HCT116 (cell line): ENCODE measurements around the gene NKX2-1. TPM values are rescaled to one million over a fixed set of nuclear protein-coding genes. Genes with fewer than 3 reads are reported as not detected.

Experiments
- ATAC-seq: fragments of 200-7000 bp; cut with Tn5 transposase; 2 replicates; pipeline ENCODE4 v1.9.1; 2020; ENCODE audit warnings: mild to moderate bottlenecking, moderate library complexity
- BruUV-seq: library from RNA; stranded (reverse); fragments of 400-500 nt; replicated peaks from 2 replicates; lab custom pipeline; 2021; lab: Mats Ljungman, UMichigan
- CTCF ChIA-PET: fragments of 300-600 bp; sonication (Branson Sonifier 250); formaldehyde crosslinking; loops from one replicate; lab custom pipeline; 2021; ENCODE audit warnings: antibody characterized with exemption; lab: Charles Lee
- POLR2A ChIA-PET: fragments of 300-600, 350-600 bp; sonication (Branson Sonifier 250); formaldehyde crosslinking; loops from one replicate; lab custom pipeline; 2021; ENCODE audit warnings: antibody characterized with exemption; lab: Charles Lee
- RAD21 ChIA-PET, 2 experiments: fragments of 300-600 bp; sonication (Branson Sonifier 250); formaldehyde crosslinking; loops; one replicate each; lab custom pipeline; 2023; ENCODE audit warnings: low total read pairs in 2 of 2; ENCODE audit not compliant: uncharacterized antibody in 2 of 2, unreplicated experiment in 2 of 2, low non-redundant PET in 1 of 2; lab: Charles Lee
- DNase-seq: peaks from one replicate; pipeline ENCODE4 v3.0.0-alpha.2; 2010; ENCODE audit warnings: low read depth, low spot score
- H2AFZ ChIP-seq: fragments of 200-600 bp; shearing (Covaris generic), sonication (generic); 2 replicates; pipeline ENCODE4 v1.6.1; 2017; ENCODE audit warnings: low read depth, mixed run types, mixed read lengths, antibody characterized with exemption, low read length; ENCODE audit not compliant: poor library complexity, severe bottlenecking
- H3K27ac ChIP-seq: 2 replicates; pipeline ENCODE4 v1.5.1; 2012; ENCODE audit warnings: low read depth, low read length
- H3K27me3 ChIP-seq: fragments of 200-600 bp; sonication (generic); 2 replicates; pipeline ENCODE4 v1.6.1; 2016; ENCODE audit warnings: mixed run types, low read length, mixed read lengths; ENCODE audit not compliant: insufficient read depth
- H3K36me3 ChIP-seq, 2 experiments: fragments of 200-500 bp in 1 of 2; fragments of 200-600 bp in 1 of 2; sonication (Bioruptor generic) in 1 of 2; sonication (generic) in 1 of 2; 2 replicates each; pipeline versions ENCODE4 v1.5.1 to v1.6.1; 2014 to 2016; ENCODE audit warnings: low read length in 2 of 2, inconsistent platforms in 1 of 2, mixed read lengths in 1 of 2, mixed run types in 1 of 2; ENCODE audit not compliant: insufficient read depth in 2 of 2, control insufficient read depth in 1 of 2
- H3K4me1 ChIP-seq, 2 experiments: fragments of 200-600 bp in 1 of 2; sonication (generic) in 1 of 2; 2 replicates each; pipeline versions ENCODE4 v1.5.1 to v1.6.1; 2012 to 2017; ENCODE audit warnings: low read length in 2 of 2, inconsistent platforms in 1 of 2, mild to moderate bottlenecking in 1 of 2, mixed read lengths in 1 of 2, mixed run types in 1 of 2, moderate library complexity in 1 of 2; ENCODE audit not compliant: insufficient read depth in 2 of 2, control insufficient read depth in 1 of 2
- H3K4me2 ChIP-seq: fragments of 200-600 bp; sonication (generic); 2 replicates; pipeline ENCODE4 v1.6.1; 2017; ENCODE audit warnings: mixed run types, low read length, mixed read lengths
- H3K4me3 ChIP-seq, 2 experiments: fragments of 200-600 bp in 1 of 2; sonication (generic) in 1 of 2; replicated peaks in 1 of 2; 2 replicates each; pipeline ENCODE4 v1.5.1; 2011 to 2016; ENCODE audit warnings: low read length in 2 of 2, control low read depth in 1 of 2, low read depth in 1 of 2, mild to moderate bottlenecking in 1 of 2, mixed read lengths in 1 of 2, mixed run types in 1 of 2
- H3K79me2 ChIP-seq: fragments of 200-600 bp; sonication (generic); 2 replicates; pipeline ENCODE4 v1.6.1; 2017; ENCODE audit warnings: mild to moderate bottlenecking, mixed run types, low read length, moderate library complexity, mixed read lengths; ENCODE audit not compliant: insufficient read depth
- H3K9ac ChIP-seq: fragments of 200-600 bp; sonication (generic); 2 replicates; pipeline ENCODE4 v1.6.1; 2016; ENCODE audit warnings: low read length, mixed read lengths
- H3K9me2 ChIP-seq: fragments of 200-600 bp; sonication (generic), shearing (Covaris generic); 2 replicates; pipeline ENCODE4 v1.6.1; 2017; ENCODE audit warnings: mixed run types, mild to moderate bottlenecking, moderate library complexity; ENCODE audit not compliant: insufficient read depth
- H3K9me3 ChIP-seq, 2 experiments: fragments of 200-500 bp in 1 of 2; fragments of 200-600 bp in 1 of 2; sonication (Bioruptor generic) in 1 of 2; sonication (generic) in 1 of 2; 2 replicates each; pipeline ENCODE4 v1.6.1; 2014 to 2017; ENCODE audit warnings: low read length in 2 of 2, mixed read lengths in 2 of 2, inconsistent platforms in 1 of 2, low read depth in 1 of 2, mild to moderate bottlenecking in 1 of 2, mixed run types in 1 of 2, moderate library complexity in 1 of 2; ENCODE audit not compliant: control insufficient read depth in 1 of 2, insufficient read depth in 1 of 2
- H4K20me1 ChIP-seq: fragments of 200-600 bp; sonication (generic), shearing (Covaris generic); 2 replicates; pipeline ENCODE4 v1.6.1; 2017; ENCODE audit warnings: mixed run types, mild to moderate bottlenecking, moderate library complexity; ENCODE audit not compliant: insufficient read depth
- CEBPB ChIP-seq: IDR thresholded peaks from 2 replicates; pipeline ENCODE4 v1.6.1; 2012; ENCODE audit warnings: low read depth
- ELF1 ChIP-seq: IDR thresholded peaks from 2 replicates; pipeline ENCODE4 v1.6.1; 2012; ENCODE audit warnings: low read depth, borderline replicate concordance
- EZH2 ChIP-seq: fragments of 200-600 bp; sonication (generic); IDR thresholded peaks from 2 replicates; pipeline ENCODE4 v1.6.1; 2017; ENCODE audit warnings: antibody characterized with exemption, mixed run types
- FOSL1 ChIP-seq: IDR thresholded peaks from 2 replicates; pipeline ENCODE4 v1.6.1; 2012; ENCODE audit warnings: low read depth
- POLR2A ChIP-seq: IDR thresholded peaks from 2 replicates; pipeline ENCODE4 v1.7.0; 2011; ENCODE audit warnings: borderline replicate concordance; ENCODE audit not compliant: insufficient read depth, insufficient read length; ENCODE audit errors: extremely low read depth
- POLR2AphosphoS5 ChIP-seq: IDR thresholded peaks from 2 replicates; pipeline ENCODE4 v1.6.1; 2011; ENCODE audit warnings: mild to moderate bottlenecking, low read depth, low read length, moderate library complexity
- SP1 ChIP-seq: IDR thresholded peaks from 2 replicates; pipeline ENCODE4 v1.6.1; 2012; ENCODE audit warnings: low read depth
- YY1 ChIP-seq: IDR thresholded peaks from 2 replicates; pipeline ENCODE4 v1.6.1; 2011; ENCODE audit warnings: low read length, low read depth, moderate library complexity, mild to moderate bottlenecking; ENCODE audit not compliant: insufficient replicate concordance; ENCODE audit errors: extremely low read depth
- intact Hi-C: fragments of 100-400 bp; cut with micrococcal nuclease; formaldehyde crosslinking; loops from 2 replicates; pipeline ENCODE4 v1.10.0; 2022
- total RNA-seq: library from RNA; stranded (reverse); gene quantifications from one replicate; pipeline ENCODE4 v1.2.1, GENCODE V29; 2021; ENCODE audit not compliant: unreplicated experiment
- TF ChIP-seq, protein P1 (sequence below), 3 experiments: fragments of 200-600 bp in 1 of 3; sonication (generic) in 1 of 3; IDR thresholded peaks in 2 of 3; conservative IDR thresholded peaks in 1 of 3; 2 replicates each; pipeline ENCODE4 v1.5.1; 2012 to 2017; ENCODE audit warnings: low read depth in 2 of 3, low read length in 2 of 3, antibody characterized with exemption in 1 of 3, borderline replicate concordance in 1 of 3, control low read depth in 1 of 3, mild to moderate bottlenecking in 1 of 3, mixed read lengths in 1 of 3, mixed run types in 1 of 3, moderate library complexity in 1 of 3; ENCODE audit not compliant: insufficient read depth in 1 of 3
- TF ChIP-seq, protein P2 (sequence below): IDR thresholded peaks from 2 replicates; pipeline ENCODE4 v1.6.1; 2012
- TF ChIP-seq, protein P3 (sequence below): IDR thresholded peaks from 2 replicates; pipeline ENCODE4 v1.6.1; 2011; ENCODE audit warnings: mild to moderate bottlenecking, low read length, moderate library complexity; ENCODE audit not compliant: insufficient replicate concordance; ENCODE audit errors: extremely low read depth
- TF ChIP-seq, protein P4 (sequence below): IDR thresholded peaks from 2 replicates; pipeline ENCODE4 v1.6.1; 2012
- TF ChIP-seq, protein P5 (sequence below): IDR thresholded peaks from 2 replicates; pipeline ENCODE4 v1.6.1; 2012; ENCODE audit warnings: low read depth

The NKX2-1 gene
- total RNA-seq, 1 experiment from 2014 or later = 0.84 TPM

DNA sequence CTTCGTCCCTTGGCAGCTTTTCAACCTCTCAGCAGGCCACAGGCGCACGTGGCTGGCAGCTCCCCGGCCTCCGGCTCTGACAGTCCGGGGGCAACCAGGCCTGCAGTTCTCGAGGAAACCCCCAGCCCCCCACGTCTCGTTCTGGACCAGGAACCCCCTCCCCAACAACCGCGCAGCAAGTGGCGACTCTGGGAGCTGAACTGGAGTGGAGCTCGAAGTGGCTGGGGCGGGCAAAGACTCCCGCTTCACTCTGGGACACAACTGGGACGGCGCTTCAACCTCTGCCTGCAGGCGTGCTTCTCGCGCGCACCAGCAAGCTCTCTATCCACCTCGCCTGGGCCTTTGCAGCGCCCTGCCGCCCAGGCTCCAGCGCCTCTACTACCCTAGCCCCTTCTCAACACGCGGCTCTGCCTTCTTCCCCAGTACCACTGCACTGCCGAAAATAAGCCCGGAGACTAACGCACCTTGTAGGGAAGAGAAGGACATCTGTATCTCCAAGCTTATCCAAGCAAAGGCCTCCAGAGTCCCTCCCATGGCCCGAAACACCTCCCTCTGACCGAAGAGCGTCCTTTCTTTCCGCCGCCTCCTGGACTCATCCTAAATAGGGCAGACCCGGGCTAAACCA lies 2.4 kb upstream of the NKX2-1 start:
- no peak overlapping the region for H3K4me3 ChIP-seq
- BruUV-seq = no TSS peak
- ATAC-seq (no peak), DNase-seq (no peak)
- TF ChIP-seq FOSL1 (no peak), POLR2A (no peak), ELF1 (no peak), SP1 (no peak), POLR2AphosphoS5 (no peak), EZH2 (no peak), CEBPB (no peak), YY1 (no peak)
- TF ChIP-seq, protein P1, sequence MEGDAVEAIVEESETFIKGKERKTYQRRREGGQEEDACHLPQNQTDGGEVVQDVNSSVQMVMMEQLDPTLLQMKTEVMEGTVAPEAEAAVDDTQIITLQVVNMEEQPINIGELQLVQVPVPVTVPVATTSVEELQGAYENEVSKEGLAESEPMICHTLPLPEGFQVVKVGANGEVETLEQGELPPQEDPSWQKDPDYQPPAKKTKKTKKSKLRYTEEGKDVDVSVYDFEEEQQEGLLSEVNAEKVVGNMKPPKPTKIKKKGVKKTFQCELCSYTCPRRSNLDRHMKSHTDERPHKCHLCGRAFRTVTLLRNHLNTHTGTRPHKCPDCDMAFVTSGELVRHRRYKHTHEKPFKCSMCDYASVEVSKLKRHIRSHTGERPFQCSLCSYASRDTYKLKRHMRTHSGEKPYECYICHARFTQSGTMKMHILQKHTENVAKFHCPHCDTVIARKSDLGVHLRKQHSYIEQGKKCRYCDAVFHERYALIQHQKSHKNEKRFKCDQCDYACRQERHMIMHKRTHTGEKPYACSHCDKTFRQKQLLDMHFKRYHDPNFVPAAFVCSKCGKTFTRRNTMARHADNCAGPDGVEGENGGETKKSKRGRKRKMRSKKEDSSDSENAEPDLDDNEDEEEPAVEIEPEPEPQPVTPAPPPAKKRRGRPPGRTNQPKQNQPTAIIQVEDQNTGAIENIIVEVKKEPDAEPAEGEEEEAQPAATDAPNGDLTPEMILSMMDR (IDR thresholded peaks at IDR 0.05 in 2 of 3, conservative IDR thresholded peaks at IDR 0.05 in 1 of 3; ENCODE audit: borderline replicate concordance in 1 of 3, insufficient read depth in 1 of 3, low read depth in 2 of 3, low read length in 2 of 3) = no peak
- TF ChIP-seq, protein P2, sequence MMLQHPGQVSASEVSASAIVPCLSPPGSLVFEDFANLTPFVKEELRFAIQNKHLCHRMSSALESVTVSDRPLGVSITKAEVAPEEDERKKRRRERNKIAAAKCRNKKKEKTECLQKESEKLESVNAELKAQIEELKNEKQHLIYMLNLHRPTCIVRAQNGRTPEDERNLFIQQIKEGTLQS = no peak
- TF ChIP-seq, protein P3, sequence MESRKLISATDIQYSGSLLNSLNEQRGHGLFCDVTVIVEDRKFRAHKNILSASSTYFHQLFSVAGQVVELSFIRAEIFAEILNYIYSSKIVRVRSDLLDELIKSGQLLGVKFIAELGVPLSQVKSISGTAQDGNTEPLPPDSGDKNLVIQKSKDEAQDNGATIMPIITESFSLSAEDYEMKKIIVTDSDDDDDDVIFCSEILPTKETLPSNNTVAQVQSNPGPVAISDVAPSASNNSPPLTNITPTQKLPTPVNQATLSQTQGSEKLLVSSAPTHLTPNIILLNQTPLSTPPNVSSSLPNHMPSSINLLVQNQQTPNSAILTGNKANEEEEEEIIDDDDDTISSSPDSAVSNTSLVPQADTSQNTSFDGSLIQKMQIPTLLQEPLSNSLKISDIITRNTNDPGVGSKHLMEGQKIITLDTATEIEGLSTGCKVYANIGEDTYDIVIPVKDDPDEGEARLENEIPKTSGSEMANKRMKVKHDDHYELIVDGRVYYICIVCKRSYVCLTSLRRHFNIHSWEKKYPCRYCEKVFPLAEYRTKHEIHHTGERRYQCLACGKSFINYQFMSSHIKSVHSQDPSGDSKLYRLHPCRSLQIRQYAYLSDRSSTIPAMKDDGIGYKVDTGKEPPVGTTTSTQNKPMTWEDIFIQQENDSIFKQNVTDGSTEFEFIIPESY = no peak
- TF ChIP-seq, protein P4, sequence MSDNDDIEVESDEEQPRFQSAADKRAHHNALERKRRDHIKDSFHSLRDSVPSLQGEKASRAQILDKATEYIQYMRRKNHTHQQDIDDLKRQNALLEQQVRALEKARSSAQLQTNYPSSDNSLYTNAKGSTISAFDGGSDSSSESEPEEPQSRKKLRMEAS = no peak
- TF ChIP-seq, protein P5, sequence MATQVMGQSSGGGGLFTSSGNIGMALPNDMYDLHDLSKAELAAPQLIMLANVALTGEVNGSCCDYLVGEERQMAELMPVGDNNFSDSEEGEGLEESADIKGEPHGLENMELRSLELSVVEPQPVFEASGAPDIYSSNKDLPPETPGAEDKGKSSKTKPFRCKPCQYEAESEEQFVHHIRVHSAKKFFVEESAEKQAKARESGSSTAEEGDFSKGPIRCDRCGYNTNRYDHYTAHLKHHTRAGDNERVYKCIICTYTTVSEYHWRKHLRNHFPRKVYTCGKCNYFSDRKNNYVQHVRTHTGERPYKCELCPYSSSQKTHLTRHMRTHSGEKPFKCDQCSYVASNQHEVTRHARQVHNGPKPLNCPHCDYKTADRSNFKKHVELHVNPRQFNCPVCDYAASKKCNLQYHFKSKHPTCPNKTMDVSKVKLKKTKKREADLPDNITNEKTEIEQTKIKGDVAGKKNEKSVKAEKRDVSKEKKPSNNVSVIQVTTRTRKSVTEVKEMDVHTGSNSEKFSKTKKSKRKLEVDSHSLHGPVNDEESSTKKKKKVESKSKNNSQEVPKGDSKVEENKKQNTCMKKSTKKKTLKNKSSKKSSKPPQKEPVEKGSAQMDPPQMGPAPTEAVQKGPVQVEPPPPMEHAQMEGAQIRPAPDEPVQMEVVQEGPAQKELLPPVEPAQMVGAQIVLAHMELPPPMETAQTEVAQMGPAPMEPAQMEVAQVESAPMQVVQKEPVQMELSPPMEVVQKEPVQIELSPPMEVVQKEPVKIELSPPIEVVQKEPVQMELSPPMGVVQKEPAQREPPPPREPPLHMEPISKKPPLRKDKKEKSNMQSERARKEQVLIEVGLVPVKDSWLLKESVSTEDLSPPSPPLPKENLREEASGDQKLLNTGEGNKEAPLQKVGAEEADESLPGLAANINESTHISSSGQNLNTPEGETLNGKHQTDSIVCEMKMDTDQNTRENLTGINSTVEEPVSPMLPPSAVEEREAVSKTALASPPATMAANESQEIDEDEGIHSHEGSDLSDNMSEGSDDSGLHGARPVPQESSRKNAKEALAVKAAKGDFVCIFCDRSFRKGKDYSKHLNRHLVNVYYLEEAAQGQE = no peak
- POLR2A ChIA-PET = no interaction called here
- H4K20me1 ChIP-seq = no peaks in the 10 kb centered on the region
- no peak overlapping the region for H3K27ac ChIP-seq
- peaks cover 0 to 24% of the 10 kb centered on the region in 2 experiments; a peak in 2 of 4 replicates for H3K4me1 ChIP-seq
- intact Hi-C loops = no loop called here
- H3K79me2 ChIP-seq = no peaks in the 10 kb centered on the region
- H3K9me3 ChIP-seq = no peaks in the 10 kb centered on the region
- no peak overlapping the region for H2AFZ ChIP-seq
- no peaks in the 10 kb centered on the region for H3K36me3 ChIP-seq
- RAD21 ChIA-PET = interaction anchor here in 1 of 2 experiments (0.6 kb wide), 1 partner anchor 203 kb away, joined by 6 read pairs; no protein-coding TSS in a partner anchor
- H3K4me2 ChIP-seq = no peak overlapping the region
- CTCF ChIA-PET = interaction anchor here (1.5 kb wide), 1 partner anchor 82 kb away, joined by 6 read pairs; no protein-coding TSS in a partner anchor
- no peak overlapping the region for H3K9ac ChIP-seq
- H3K9me2 ChIP-seq = no peaks in the 10 kb centered on the region
- no peaks in the 10 kb centered on the region; the same call in 1 of the 2 replicates for H3K27me3 ChIP-seq
